ENCODE measurements around the gene SPATA3. TPM values are rescaled to one million over a fixed set of nuclear protein-coding genes. Genes with fewer than 3 reads are reported as not detected.

Gene SPATA3
- total and polyA plus RNA-seq, 2 of the 13 experiments (the other 11 are each of a cell fraction or from before 2014, with no cell fraction given): not detected

DNA sequence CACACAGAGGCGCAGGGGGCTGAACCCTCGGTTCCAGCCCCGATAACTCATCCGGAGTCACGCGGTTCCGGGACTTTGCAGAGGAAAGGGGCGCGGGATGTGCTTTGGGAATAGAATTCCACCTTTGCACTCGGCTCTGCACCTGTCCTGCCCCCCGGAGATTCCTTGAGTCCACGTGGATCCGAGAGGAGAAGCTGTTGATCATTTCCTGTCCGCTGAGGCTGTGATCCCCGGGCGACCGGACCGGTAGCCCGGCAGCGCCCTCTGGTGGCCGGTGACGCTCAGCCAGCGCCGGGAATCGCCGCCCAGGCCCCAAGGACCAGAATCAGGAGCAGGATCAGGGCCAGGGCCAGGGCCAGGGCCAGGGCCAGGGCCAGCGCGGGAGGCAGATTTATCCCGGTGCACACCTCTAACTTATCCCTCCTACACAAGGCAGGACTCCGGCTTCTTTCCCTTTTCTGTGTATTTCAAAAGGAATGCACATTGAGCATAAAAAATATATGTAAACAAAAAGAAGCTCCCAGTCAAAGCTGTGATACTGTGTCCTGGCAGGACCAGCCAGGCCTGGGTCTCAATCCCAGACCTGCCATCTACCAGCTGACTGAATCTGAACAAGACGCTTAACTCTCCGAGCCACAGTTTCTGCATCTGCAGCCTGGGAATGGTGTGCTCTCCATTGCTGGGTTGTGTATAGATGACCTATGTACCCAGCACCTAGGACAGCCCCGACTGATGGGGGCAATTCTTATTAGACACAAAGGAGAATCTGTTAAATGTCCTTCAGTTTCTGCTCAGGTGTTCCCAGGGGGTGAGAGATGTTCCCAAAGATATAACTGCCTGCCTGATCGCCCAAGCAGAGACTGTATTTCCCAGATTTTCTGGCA is 8.5 kb upstream of the SPATA3 start (continued):
- TF ChIP-seq, protein P1, sequence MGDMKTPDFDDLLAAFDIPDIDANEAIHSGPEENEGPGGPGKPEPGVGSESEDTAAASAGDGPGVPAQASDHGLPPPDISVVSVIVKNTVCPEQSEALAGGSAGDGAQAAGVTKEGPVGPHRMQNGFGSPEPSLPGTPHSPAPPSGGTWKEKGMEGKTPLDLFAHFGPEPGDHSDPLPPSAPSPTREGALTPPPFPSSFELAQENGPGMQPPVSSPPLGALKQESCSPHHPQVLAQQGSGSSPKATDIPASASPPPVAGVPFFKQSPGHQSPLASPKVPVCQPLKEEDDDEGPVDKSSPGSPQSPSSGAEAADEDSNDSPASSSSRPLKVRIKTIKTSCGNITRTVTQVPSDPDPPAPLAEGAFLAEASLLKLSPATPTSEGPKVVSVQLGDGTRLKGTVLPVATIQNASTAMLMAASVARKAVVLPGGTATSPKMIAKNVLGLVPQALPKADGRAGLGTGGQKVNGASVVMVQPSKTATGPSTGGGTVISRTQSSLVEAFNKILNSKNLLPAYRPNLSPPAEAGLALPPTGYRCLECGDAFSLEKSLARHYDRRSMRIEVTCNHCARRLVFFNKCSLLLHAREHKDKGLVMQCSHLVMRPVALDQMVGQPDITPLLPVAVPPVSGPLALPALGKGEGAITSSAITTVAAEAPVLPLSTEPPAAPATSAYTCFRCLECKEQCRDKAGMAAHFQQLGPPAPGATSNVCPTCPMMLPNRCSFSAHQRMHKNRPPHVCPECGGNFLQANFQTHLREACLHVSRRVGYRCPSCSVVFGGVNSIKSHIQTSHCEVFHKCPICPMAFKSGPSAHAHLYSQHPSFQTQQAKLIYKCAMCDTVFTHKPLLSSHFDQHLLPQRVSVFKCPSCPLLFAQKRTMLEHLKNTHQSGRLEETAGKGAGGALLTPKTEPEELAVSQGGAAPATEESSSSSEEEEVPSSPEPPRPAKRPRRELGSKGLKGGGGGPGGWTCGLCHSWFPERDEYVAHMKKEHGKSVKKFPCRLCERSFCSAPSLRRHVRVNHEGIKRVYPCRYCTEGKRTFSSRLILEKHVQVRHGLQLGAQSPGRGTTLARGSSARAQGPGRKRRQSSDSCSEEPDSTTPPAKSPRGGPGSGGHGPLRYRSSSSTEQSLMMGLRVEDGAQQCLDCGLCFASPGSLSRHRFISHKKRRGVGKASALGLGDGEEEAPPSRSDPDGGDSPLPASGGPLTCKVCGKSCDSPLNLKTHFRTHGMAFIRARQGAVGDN (CRISPR knock-in tag; IDR thresholded peaks at IDR 0.05): peak; percentile 92
- TF ChIP-seq ZNF383 (CRISPR knock-in tag; IDR thresholded peaks at IDR 0.05; ENCODE audit: borderline replicate concordance): peak; percentile 73; the same call in 1 of the 2 replicates
- TF ChIP-seq KLF12 (CRISPR knock-in tag; IDR thresholded peaks at IDR 0.05; ENCODE audit: borderline replicate concordance): no peak
- peak; percentile 60; the same call in 1 of the 2 replicates for TF ChIP-seq ZMYM3 (CRISPR knock-in tag; IDR thresholded peaks at IDR 0.05)
- TF ChIP-seq, protein P2, sequence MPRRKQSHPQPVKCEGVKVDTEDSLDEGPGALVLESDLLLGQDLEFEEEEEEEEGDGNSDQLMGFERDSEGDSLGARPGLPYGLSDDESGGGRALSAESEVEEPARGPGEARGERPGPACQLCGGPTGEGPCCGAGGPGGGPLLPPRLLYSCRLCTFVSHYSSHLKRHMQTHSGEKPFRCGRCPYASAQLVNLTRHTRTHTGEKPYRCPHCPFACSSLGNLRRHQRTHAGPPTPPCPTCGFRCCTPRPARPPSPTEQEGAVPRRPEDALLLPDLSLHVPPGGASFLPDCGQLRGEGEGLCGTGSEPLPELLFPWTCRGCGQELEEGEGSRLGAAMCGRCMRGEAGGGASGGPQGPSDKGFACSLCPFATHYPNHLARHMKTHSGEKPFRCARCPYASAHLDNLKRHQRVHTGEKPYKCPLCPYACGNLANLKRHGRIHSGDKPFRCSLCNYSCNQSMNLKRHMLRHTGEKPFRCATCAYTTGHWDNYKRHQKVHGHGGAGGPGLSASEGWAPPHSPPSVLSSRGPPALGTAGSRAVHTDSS (CRISPR knock-in tag; conservative IDR thresholded peaks at IDR 0.05): no peak
- TF ChIP-seq ZNF367 (CRISPR knock-in tag; IDR thresholded peaks at IDR 0.05; ENCODE audit: borderline replicate concordance): no peak
- TF ChIP-seq ZNF564 (CRISPR knock-in tag; IDR thresholded peaks at IDR 0.05): peak; percentile 35; the same call in 1 of the 2 replicates
- TF ChIP-seq, protein P3, sequence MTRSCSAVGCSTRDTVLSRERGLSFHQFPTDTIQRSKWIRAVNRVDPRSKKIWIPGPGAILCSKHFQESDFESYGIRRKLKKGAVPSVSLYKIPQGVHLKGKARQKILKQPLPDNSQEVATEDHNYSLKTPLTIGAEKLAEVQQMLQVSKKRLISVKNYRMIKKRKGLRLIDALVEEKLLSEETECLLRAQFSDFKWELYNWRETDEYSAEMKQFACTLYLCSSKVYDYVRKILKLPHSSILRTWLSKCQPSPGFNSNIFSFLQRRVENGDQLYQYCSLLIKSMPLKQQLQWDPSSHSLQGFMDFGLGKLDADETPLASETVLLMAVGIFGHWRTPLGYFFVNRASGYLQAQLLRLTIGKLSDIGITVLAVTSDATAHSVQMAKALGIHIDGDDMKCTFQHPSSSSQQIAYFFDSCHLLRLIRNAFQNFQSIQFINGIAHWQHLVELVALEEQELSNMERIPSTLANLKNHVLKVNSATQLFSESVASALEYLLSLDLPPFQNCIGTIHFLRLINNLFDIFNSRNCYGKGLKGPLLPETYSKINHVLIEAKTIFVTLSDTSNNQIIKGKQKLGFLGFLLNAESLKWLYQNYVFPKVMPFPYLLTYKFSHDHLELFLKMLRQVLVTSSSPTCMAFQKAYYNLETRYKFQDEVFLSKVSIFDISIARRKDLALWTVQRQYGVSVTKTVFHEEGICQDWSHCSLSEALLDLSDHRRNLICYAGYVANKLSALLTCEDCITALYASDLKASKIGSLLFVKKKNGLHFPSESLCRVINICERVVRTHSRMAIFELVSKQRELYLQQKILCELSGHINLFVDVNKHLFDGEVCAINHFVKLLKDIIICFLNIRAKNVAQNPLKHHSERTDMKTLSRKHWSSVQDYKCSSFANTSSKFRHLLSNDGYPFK (CRISPR knock-in tag; IDR thresholded peaks at IDR 0.05; ENCODE audit: borderline replicate concordance): peak; percentile 65; the same call in 1 of the 2 replicates
- TF ChIP-seq KAT7 (CRISPR knock-in tag; IDR thresholded peaks at IDR 0.05; ENCODE audit: borderline replicate concordance): 0 out of 2 replicates have a peak, but pooled peaks have one; percentile 30
- peak; percentile 69; the same call in 1 of the 2 replicates for TF ChIP-seq ZNF891 (CRISPR knock-in tag; IDR thresholded peaks at IDR 0.05)
- TF ChIP-seq ZNF451 (CRISPR knock-in tag; IDR thresholded peaks at IDR 0.05): peak; percentile 64; the same call in 1 of the 2 replicates
- no peak for TF ChIP-seq MED1 (CRISPR knock-in tag; IDR thresholded peaks at IDR 0.05)
- TF ChIP-seq ASH2L (IDR thresholded peaks at IDR 0.05; ENCODE audit: insufficient read length, low read depth, low read length): peak; percentile 25
- no peak for TF ChIP-seq ZNF577 (CRISPR knock-in tag; IDR thresholded peaks at IDR 0.05; ENCODE audit: borderline replicate concordance, low read depth)
- TF ChIP-seq TP53 (CRISPR knock-in tag; conservative IDR thresholded peaks at IDR 0.05): no peak
- TF ChIP-seq, protein P4, sequence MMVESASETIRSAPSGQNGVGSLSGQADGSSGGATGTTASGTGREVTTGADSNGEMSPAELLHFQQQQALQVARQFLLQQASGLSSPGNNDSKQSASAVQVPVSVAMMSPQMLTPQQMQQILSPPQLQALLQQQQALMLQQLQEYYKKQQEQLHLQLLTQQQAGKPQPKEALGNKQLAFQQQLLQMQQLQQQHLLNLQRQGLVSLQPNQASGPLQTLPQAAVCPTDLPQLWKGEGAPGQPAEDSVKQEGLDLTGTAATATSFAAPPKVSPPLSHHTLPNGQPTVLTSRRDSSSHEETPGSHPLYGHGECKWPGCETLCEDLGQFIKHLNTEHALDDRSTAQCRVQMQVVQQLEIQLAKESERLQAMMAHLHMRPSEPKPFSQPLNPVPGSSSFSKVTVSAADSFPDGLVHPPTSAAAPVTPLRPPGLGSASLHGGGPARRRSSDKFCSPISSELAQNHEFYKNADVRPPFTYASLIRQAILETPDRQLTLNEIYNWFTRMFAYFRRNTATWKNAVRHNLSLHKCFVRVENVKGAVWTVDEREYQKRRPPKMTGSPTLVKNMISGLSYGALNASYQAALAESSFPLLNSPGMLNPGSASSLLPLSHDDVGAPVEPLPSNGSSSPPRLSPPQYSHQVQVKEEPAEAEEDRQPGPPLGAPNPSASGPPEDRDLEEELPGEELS (CRISPR knock-in tag; IDR thresholded peaks at IDR 0.05): no peak
